Activated CD8-positive, alpha-beta T cell treated with anti-CD3 and anti-CD28 coated beads, Interleukin-2, amount 10 ng/mL, durations not matched to agents 7 days and 5 days (primary cell): Measurements from ENCODE around the gene PROZ. TPM values are rescaled to one million over a fixed set of nuclear protein-coding genes. Genes with fewer than 3 reads are reported as not detected.
"Not testable (repeated sequence)": the region's sequence is repeated elsewhere in the genome, so short reads cannot be mapped to it uniquely, and the experiment has no call there.

Experiments used
- ATAC-seq: fragments of 150-1000 bp; cut with Tn5 transposase; one replicate; pipeline ENCODE4 v1.10.0; 2021; ENCODE audit warnings: moderate library complexity
- CTCF ChIA-PET: fragments of 350-600 bp; sonication (Branson Sonifier 250); formaldehyde crosslinking; loops from one replicate; lab custom pipeline; 2021; ENCODE audit warnings: antibody characterized with exemption; lab: Charles Lee
- POLR2A ChIA-PET: fragments of 350-600 bp; sonication (Branson Sonifier 250); formaldehyde crosslinking; loops from one replicate; lab custom pipeline; 2021; ENCODE audit warnings: antibody characterized with exemption; lab: Charles Lee
- DNase-seq: peaks from one replicate; pipeline ENCODE4 v3.0.0-alpha.2; 2020
- H3K27ac Mint-ChIP-seq: one replicate; pipeline ENCODE4 v1.8.0; 2021; ENCODE audit warnings: mild to moderate bottlenecking, mixed read lengths
- H3K27me3 Mint-ChIP-seq: one replicate; pipeline ENCODE4 v1.8.0; 2021; ENCODE audit warnings: low read depth, mixed read lengths
- H3K36me3 Mint-ChIP-seq: one replicate; pipeline ENCODE4 v1.8.0; 2021; ENCODE audit warnings: low read depth, mixed read lengths
- H3K4me1 Mint-ChIP-seq: one replicate; pipeline ENCODE4 v1.8.0; 2021; ENCODE audit warnings: low read depth, mixed read lengths
- H3K4me3 Mint-ChIP-seq: one replicate; pipeline ENCODE4 v1.8.0; 2021; ENCODE audit warnings: mild to moderate bottlenecking, mixed read lengths
- H3K9me3 Mint-ChIP-seq: one replicate; pipeline ENCODE4 v1.8.0; 2022; ENCODE audit warnings: mixed read lengths; ENCODE audit not compliant: insufficient read depth
- total RNA-seq, 2 experiments: library from RNA; stranded (reverse); gene quantifications; one replicate each; pipeline ENCODE4 v1.2.3, GENCODE V29; 2021

Gene PROZ
- total RNA-seq, 2 experiments from 2014 or later, result not detected

DNA sequence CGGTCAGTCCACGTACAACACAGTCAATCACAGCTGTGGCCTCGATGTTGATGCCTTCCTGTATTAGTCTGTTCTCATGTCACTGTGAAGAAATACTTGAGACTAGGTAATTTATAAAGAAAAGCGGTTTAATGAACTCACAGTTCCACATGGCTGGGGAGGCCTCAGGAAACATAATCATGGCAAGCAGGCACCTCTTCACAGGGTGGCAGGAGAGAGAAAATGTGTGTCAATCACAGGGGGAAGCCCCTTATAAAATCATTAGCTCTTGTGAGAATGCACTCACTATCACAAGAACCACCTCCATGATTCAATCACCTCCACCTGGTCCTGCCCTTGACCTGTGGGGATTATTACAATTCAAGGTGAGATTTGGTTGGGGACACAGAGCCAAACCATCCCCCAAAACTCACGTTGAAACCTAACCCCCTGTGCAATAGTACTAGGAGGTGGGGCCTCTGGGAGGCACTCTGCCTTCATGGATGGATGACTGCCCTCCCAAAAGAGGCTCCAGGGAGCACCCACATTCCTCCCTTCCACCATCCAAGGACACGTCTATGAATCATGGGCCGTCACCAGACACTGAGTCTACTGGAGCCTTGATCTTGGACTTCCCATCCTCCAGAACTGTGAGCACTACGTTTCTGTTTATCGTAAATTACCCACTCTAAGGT is 2.3 kb upstream of the PROZ start:
- Mint-ChIP-seq H3K36me3 (peaks cover 4% of the 10 kb centered on the region), H3K4me3 (no peak overlapping the region), H3K9me3 (peaks cover 8% of the 10 kb centered on the region), H3K27ac (no peak overlapping the region), H3K27me3 (peaks cover 19% of the 10 kb centered on the region), H3K4me1 (peaks cover 30% of the 10 kb centered on the region)
- DNase-seq (no peak), ATAC-seq (no peak)
- CTCF ChIA-PET, result no interaction called here
- POLR2A ChIA-PET, result no interaction called here

DNA sequence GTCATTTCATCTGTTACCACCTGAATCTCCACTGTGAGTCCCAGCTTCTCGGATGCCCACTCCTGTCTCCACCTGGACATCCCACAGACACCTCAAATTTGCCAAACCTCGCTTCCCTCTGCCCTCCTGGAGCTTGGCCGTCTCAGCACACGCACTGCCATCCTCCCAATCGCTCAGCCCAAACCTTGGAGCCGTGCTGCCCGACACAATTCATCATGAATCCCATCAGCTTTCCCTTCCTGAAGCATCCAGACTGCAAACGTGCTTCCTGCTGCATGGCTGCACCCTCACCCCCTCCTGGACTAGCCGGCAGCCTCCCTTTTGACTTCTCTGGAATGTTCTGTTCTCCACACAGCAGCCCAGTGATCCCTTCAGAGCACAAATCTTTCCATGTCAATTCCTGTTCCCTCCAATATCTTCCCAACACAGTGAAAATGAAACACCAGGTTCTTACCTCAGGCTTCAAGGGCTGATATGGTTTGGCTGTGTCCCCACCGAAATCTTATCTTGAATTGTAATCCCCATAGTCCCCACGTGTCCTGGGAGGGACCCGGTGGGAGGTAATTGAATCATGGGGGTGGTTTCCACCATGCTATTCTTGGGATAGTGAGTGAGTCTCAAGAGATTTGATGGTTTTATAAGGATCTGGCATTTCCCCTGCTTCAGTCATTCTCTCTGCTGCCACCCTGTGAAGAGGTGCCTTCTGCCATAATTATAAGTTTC is 1.1 kb upstream of the PROZ start:
- H3K27me3 Mint-ChIP-seq, result peaks cover 12% of the 10 kb centered on the region
- H3K36me3 Mint-ChIP-seq, result peaks cover 5% of the 10 kb centered on the region
- CTCF ChIA-PET, result no interaction called here
- H3K4me1 Mint-ChIP-seq, result peaks cover 28% of the 10 kb centered on the region
- H3K9me3 Mint-ChIP-seq, result peaks cover 8% of the 10 kb centered on the region
- DNase-seq (no peak), ATAC-seq (no peak)
- POLR2A ChIA-PET, result no interaction called here
- H3K4me3 Mint-ChIP-seq, result no peak overlapping the region
- no peak overlapping the region for H3K27ac Mint-ChIP-seq

DNA sequence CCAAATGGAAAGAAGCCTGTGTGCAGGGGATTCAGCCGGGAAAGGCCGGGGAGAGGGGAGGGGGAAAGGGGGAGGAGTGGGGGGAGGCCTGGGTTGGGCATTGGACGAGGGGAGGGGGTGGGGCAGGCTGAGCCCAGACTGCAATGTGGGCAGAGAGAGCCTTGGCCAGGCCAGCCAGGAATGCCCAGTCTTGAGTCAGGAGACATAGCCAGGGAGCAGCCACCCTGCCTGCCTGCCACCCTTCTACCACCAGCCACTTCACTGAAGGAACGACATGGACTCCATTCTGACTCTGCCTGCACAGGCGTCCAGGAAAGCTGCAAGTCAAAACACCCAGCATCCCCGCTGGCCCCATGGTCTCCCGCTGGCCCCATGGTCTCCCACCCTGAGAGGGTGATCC is 498 bp downstream of the PROZ start:
- H3K4me3 Mint-ChIP-seq, result no peak overlapping the region
- H3K36me3 Mint-ChIP-seq, result peaks cover 3% of the 10 kb centered on the region
- no peak overlapping the region for H3K27ac Mint-ChIP-seq
- H3K9me3 Mint-ChIP-seq, result peaks cover 8% of the 10 kb centered on the region
- H3K4me1 Mint-ChIP-seq, result peaks cover 23% of the 10 kb centered on the region
- CTCF ChIA-PET, result no interaction called here
- DNase-seq (no peak), ATAC-seq (no peak)
- H3K27me3 Mint-ChIP-seq, result peaks cover 3% of the 10 kb centered on the region
- POLR2A ChIA-PET, result no interaction called here

DNA sequence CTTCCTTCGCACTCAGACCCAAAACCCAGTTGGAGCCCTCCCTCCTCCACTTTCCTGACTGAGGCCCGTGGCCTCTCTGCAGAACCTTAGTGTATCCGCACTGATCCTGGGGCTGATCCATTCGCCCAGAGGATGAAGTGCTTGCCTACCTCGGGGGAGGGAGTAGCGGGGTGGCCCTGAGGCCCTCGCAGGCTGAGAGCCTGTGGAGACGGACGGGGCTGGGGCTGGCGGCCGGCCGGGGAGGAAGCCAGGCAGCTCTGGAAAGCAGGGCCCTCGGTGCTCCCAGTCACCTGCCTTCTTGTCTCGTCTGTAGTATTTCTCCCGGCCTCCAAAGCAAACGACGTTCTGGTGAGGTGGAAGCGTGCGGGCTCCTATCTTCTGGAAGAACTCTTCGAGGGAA is 1.3 kb downstream of the PROZ start:
- no peak overlapping the region for H3K4me3 Mint-ChIP-seq
- peaks cover 22% of the 10 kb centered on the region for H3K4me1 Mint-ChIP-seq
- ChIA-PET CTCF (no interaction called here), POLR2A (interaction anchor here (0.7 kb wide), 1 partner anchor 108 kb away, joined by 3 read pairs; no protein-coding TSS in a partner anchor)
- H3K36me3 Mint-ChIP-seq, result peaks cover 6% of the 10 kb centered on the region
- H3K9me3 Mint-ChIP-seq, result peaks cover 8% of the 10 kb centered on the region
- H3K27me3 Mint-ChIP-seq, result peaks cover 3% of the 10 kb centered on the region
- DNase-seq, result no peak
- H3K27ac Mint-ChIP-seq, result no peak overlapping the region
- ATAC-seq, result no peak

DNA sequence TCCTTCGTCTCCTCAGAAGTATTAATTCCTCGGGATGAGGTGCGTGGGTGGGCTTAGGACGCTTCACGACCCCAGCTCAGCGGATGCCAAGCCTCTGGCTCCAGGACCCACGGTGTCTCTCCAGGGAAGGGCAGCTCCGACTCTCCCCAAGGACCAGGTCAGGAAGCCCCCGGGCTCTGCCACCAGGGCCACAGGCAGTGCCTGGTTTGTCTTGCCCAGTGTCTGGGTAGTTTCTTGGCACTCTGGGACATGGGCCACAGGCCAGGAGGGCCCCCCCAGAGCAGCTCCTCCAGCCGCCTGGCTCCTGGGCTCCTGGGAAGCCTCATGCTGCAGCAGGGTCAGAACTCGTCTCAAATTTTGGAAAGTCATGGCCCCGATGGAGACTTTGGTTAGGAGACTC is 2.5 kb downstream of the PROZ start:
- Mint-ChIP-seq H3K27me3 (no peaks in the 10 kb centered on the region), H3K9me3 (peaks cover 8% of the 10 kb centered on the region), H3K36me3 (peaks cover 14% of the 10 kb centered on the region), H3K27ac (peak overlapping the region; percentile 82), H3K4me1 (peaks cover 22% of the 10 kb centered on the region), H3K4me3 (no peak overlapping the region)
- POLR2A ChIA-PET, result no interaction called here
- no peak for ATAC-seq
- CTCF ChIA-PET, result no interaction called here
- no peak for DNase-seq

DNA sequence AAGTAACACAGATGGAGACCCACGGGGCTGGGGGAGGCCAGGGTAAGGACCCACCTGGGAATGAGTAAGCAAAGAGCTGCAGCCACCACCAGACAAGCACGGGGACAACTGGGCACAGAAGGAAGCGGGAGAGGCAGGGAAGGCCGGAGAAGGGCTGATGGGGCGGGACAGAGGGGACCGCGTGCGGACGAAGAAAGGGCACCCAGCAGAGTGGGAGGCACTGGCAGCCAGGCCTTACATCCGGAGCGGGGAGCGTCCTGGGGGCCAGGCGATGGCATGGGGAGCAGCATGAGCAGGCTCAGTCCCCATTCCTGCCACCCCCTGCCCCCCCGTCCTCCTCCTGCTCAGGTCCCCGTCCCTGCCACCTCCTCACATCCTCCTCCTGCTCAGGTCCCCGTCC is 3.0 kb downstream of the PROZ start:
- Mint-ChIP-seq H3K4me3 (no peak overlapping the region), H3K27me3 (no peaks in the 10 kb centered on the region), H3K4me1 (peaks cover 26% of the 10 kb centered on the region), H3K9me3 (peaks cover 8% of the 10 kb centered on the region), H3K36me3 (peaks cover 15% of the 10 kb centered on the region), H3K27ac (peak overlapping the region; percentile 82)
- ChIA-PET POLR2A (no interaction called here), CTCF (no interaction called here)
- ATAC-seq (no peak), DNase-seq (no peak)

DNA sequence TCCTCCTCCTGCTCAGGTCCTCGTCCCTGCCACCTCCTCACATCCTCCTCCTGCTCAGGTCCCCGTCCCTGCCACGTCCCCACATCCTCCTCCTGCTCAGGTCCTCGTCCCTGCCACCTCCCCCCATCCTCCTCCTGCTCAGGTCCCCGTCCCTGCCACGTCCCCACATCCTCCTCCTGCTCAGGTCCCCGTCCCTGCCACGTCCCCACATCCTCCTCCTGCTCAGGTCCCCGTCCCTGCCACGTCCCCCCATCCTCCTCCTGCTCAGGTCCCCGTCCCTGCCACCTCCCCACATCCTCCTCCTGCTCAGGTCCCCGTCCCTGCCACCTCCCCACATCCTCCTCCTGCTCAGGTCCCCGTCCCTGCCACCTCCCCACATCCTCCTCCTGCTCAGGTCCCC is 3.5 kb downstream of the PROZ start:
- Mint-ChIP-seq H3K4me1 (peaks cover 28% of the 10 kb centered on the region), H3K36me3 (peaks cover 15% of the 10 kb centered on the region)
- DNase-seq, POLR2A ChIA-PET, H3K27ac Mint-ChIP-seq, ATAC-seq, CTCF ChIA-PET, H3K27me3 Mint-ChIP-seq, H3K9me3 Mint-ChIP-seq, H3K4me3 Mint-ChIP-seq: not testable (repeated sequence)

DNA sequence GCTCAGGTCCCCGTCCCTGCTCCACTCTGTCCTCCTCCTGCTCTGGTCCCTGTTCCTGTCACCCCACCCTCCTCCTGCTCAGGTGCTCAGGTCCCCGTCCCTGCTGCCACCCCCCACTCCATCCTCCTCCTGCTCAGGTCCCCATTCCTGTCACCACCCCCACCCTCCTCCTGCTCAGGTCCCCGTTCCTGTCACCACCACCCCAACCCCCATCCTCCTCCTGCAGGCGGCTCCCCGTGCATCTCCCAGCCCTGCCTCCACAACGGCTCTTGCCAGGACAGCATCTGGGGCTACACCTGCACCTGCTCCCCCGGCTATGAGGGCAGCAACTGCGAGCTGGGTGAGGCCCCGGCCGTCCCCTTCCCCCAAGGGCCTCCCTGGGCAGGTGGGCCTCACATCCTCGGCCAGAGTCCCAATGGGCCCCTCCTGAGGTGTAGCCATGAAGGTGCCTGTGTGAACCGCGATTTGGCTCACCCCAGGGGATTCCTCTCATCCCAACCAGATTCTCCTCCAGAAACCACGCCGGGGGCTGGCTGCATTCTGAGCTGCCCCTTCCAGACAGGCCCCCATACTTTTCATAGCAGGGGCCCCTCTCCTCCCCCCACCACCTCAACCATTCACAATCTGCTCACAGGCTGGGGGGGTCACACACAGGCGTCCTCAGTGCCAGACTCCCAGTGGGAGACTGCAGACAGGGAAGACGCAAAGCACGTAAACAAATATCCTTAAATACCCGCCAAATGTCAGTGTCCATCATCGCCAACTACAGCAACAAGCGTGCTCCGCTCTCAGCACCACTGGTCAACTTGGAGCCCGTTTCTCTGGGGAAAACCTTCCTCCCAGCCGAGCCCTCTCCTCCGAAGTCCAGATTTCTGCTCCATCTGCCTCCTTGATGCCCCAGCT is 4.6 kb downstream of the PROZ start:
- Mint-ChIP-seq H3K27me3 (no peaks in the 10 kb centered on the region), H3K27ac (peak overlapping the region; percentile 80), H3K4me1 (peaks cover 28% of the 10 kb centered on the region), H3K4me3 (peak overlapping the region; percentile 5), H3K36me3 (peaks cover 23% of the 10 kb centered on the region), H3K9me3 (peaks cover 4% of the 10 kb centered on the region)
- DNase-seq, result no peak
- ChIA-PET CTCF (no interaction called here), POLR2A (no interaction called here)
- no peak for ATAC-seq

DNA sequence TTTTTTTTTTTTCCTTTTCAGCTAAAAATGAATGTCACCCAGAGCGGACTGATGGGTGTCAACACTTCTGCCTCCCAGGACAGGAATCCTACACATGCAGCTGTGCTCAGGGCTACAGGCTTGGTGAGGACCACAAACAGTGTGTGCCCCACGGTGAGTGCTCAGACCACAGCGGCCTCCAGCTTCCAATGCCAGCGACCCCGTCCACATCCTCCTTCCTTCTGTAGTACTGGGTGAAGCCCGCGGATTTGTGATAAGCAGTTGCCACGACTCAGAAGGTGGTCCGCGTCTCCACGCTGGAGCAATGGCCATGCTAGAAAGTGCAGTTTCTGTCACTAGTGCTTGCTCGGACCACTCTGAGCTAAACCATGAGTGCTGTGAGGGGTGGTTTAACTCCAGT is 6.0 kb downstream of the PROZ start:
- Mint-ChIP-seq H3K36me3 (peaks cover 33% of the 10 kb centered on the region), H3K9me3 (peaks cover 4% of the 10 kb centered on the region), H3K27me3 (no peaks in the 10 kb centered on the region), H3K4me1 (peaks cover 28% of the 10 kb centered on the region), H3K27ac (peak overlapping the region; percentile 57), H3K4me3 (no peak overlapping the region)
- no peak for ATAC-seq
- DNase-seq, result no peak
- ChIA-PET CTCF (no interaction called here), POLR2A (no interaction called here)

DNA sequence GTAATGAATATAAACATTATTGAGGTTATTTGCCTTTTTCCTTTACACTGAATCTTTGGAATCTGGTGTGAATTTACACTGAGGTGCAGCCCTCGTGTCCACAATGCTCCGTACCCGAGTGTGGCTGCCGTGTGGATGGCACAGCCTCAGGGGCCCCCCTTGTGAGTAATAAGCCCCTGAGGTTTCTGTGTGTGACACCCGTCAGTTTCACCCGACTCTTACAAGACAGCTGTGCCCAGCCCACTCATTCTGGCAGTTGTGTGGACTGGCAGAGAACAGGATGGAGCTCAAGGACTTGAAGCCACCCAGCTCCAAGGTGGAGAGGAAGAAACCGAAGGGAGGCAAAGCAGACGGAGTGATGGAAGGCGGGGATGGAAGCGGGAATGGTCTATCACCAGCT is 7.8 kb downstream of the PROZ start:
- Mint-ChIP-seq H3K9me3 (no peaks in the 10 kb centered on the region), H3K27me3 (no peaks in the 10 kb centered on the region), H3K27ac (no peak overlapping the region), H3K4me3 (no peak overlapping the region), H3K4me1 (peaks cover 19% of the 10 kb centered on the region), H3K36me3 (peaks cover 43% of the 10 kb centered on the region)
- no peak for ATAC-seq
- POLR2A ChIA-PET, result no interaction called here
- CTCF ChIA-PET, result no interaction called here
- no peak for DNase-seq

DNA sequence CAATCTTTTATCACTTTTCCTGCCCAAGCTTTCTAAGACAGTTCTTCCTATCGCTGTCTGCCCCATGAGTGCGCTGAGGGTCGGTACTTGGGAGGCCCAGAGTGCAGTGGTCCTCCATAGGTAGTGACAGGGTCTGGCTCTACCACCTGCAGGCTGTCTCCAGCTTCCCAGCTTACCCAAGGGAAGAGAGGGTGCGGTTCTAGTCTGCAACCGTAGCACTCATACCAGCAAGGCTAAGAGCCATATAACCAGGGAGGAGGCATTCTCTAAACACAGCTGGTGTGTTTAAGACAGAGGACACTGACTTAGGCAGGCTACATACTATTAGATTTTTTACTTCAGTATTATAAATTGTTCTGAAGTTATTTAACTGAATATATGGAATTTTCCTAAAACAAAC is 8.2 kb downstream of the PROZ start:
- ChIA-PET CTCF (no interaction called here), POLR2A (no interaction called here)
- H3K4me1 Mint-ChIP-seq, result peaks cover 16% of the 10 kb centered on the region
- ATAC-seq (no peak), DNase-seq (no peak)
- no peak overlapping the region for H3K27ac Mint-ChIP-seq
- H3K27me3 Mint-ChIP-seq, result no peaks in the 10 kb centered on the region
- peaks cover 44% of the 10 kb centered on the region for H3K36me3 Mint-ChIP-seq
- H3K4me3 Mint-ChIP-seq, result no peak overlapping the region
- H3K9me3 Mint-ChIP-seq, result no peaks in the 10 kb centered on the region

DNA sequence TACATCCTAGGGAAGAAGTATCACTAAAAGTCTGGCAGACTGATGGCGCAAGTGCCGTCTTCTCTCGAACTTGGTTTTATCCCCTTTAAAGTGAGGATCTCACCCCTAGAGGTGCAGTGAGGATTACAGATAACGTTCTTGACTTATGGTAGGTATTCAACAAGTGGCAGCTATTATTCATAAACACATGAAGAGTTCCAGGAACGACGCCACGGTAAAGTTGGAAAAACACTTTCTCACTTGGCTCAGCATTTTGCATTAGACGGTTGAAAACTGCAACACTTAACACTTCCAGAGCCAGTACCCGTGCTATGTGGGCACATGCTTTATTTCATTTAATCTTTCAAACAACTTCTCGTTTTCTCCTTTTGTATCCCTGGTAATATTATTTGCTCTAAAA is 8.7 kb downstream of the PROZ start:
- DNase-seq, result no peak
- Mint-ChIP-seq H3K36me3 (peaks cover 44% of the 10 kb centered on the region), H3K4me3 (no peak overlapping the region), H3K9me3 (no peaks in the 10 kb centered on the region), H3K4me1 (peaks cover 16% of the 10 kb centered on the region), H3K27me3 (no peaks in the 10 kb centered on the region), H3K27ac (no peak overlapping the region)
- POLR2A ChIA-PET, result no interaction called here
- ATAC-seq, result no peak
- CTCF ChIA-PET, result no interaction called here
